Kidney glomerular epithelial cell (primary cell): ENCODE results near the gene AMZ2.

Source experiments
- DNase-seq: peaks from one replicate; lab custom pipeline; 2025; lab: John Stamatoyannopoulos, UW

AMZ2 gene

DNA sequence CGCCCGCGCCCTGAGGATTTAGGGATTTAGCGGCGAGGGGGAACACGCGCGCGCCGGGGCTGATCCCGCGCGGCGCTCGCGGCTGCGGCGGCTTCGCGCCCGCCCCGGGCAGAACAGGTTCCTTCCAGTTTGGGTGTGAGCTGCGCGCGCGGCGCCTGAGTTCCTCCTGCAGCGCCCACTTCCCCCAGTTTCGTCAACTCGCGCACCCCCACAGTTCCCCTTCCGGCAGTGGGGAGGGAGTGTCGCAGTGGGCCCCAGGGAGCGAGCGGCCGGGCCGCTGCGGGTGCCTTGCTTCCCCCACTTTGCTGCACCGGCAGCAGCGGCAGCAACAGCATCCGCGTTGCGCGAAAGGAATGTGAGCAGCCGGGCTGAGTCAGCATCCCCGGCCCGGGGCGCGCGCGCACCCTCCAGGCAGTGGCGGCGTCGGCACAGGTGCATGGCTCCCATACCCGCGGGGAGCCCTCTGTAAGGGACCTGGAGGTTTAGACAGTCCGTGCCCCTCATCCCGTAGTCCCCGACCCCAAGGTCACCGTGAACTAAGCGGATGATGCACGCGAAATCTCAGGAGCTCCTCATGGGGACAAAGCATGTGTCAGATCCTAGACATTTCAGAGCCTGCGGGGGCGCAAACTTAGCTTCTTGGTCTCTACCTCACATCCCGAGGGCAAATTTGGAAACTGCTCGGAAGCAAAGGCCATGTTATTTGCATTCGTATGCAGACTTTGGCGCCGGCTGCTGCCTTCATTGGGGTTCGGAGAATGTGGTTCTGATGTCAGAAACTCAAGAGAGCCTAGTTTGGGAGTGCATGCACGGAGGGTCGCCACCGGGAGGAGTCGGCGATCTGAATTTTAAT lies 44.2 kb downstream of the AMZ2 start:
- DNase-seq, result peak; percentile 57

GRCh38 chr17:68292689-68293040 lies 44.8 kb downstream of the AMZ2 start:
- DNase-seq, result no peak

- no peak for DNase-seq
These were observed 45.8 kb downstream of the AMZ2 start for GRCh38 chr17:68293490-68294195.

GRCh38 chr17:68294196-68294555 lies 46.3 kb downstream of the AMZ2 start:
- DNase-seq, result no peak

GRCh38 chr17:68294617-68295016 lies 46.8 kb downstream of the AMZ2 start:
- DNase-seq, result no peak

DNA sequence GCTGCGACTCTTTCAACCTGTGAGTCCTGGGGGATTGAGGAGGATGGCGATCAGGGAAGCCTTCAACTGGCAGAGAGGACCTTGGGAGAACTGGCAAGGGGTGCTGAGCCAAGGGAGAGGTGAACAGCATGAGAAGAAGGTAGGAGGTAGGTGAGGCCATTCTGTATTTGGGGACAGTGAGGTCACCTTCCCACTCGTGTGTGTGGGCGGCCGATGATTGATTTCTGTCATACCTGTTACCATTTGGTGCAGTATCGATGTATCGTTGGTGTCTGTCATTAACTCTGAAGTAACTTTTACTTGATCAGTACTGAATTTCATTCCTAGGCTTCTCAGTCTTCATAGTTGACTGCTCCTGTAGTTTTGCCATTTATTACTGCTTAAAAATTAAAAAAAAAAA lies 47.2 kb downstream of the AMZ2 start:
- no peak for DNase-seq

DNA sequence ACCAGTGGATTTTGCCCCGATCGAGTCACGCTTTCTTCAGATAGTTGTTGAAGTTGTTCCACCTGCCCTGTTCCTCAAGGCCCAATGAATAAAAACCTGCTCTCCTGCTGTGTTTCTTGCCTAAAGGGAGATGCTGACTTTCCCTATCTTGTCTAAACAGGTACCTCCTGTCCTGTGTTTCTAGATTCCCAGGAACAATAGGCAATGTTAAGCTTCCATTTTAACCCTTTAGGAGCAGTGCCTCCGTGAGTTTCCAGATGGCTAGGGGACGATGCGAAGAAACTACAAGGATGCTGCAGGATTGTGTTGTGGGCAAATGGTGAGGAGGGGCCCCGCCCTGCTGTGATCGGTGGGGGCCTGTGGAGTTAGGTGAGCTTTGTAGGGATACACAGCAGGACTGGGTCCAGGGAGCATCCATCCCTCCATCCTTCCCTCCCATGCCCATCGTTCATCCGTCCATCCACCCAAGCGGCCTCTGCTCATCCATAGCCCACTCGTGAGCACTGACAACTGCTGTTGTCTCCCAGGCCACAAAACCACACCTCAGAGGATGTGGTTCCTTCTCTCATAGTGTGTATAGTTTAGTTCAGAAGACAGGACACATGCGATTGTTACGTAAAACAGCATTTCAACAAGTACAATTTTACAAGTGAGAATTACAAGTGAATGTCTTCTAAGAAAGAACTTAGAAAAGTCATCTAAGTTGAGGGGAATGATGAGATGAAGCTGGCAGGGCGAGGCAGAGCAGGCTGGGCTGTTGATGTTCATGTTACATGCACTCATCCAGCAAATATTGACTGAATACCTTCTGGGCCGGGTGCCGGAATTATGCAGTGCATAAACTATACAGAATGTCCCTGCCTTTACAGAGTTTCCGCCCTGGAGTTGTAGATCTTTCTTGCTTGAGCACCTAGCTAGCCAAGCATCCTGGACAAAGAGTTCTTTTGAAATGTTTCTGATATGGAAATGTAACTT lies 48.7 kb downstream of the AMZ2 start:
- DNase-seq, result no peak

DNA sequence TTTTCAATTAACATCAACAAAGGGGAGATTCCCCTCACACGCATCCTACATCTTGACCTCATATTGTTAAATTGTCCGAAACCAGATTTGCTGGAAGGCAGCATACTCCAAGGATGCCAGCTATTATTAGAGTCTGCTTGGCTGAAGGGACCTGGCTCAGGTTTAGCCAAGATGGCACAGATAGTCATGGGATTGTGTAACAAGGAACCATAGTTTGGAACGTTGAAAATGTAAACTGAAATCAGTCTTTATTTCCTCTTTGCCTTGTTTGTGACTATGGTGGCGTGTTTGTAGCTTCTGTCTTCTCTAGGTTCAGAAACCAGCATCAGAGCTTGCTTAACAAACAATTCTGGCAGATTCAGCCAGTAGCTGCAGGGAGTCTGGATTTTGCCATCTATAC lies 49.4 kb downstream of the AMZ2 start:
- no peak for DNase-seq

- DNase-seq, result no peak
These were observed 50.8 kb downstream of the AMZ2 start for GRCh38 chr17:68298601-68299000.

- DNase-seq, result no peak
These were observed 52.0 kb downstream of the AMZ2 start for GRCh38 chr17:68299817-68300216.

- no peak for DNase-seq
These were observed 53.7 kb downstream of the AMZ2 start for GRCh38 chr17:68301438-68301959.

DNA sequence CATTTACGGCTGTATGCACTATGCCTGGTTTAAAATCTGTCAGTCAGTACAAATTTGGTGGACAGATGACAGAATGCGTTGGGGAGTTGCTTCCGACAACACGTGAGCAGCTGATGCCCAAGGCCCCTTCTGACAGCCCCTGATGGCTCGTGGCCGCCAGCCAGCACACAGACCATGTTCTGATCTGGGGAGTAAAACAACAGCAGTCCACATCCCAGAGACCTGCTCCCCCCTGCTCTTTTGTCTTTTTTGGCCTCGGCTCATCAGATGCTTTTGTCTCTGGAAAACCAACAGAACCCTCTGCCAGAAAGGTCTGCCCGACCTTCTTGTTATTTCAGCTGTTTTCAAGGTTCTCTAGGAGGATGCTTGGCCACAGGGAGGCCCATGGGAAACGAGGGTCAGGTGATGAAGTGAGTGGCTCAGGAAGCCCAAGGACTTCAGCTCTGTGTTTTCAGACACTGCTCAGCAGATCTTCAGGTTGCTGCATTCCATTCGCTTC lies 54.3 kb downstream of the AMZ2 start:
- DNase-seq, result no peak

GRCh38 chr17:68302666-68303065 lies 54.8 kb downstream of the AMZ2 start:
- DNase-seq, result no peak

- DNase-seq, result no peak
These were observed 56.9 kb downstream of the AMZ2 start for GRCh38 chr17:68304706-68305105.

GRCh38 chr17:68305142-68305541 lies 57.3 kb downstream of the AMZ2 start:
- no peak for DNase-seq
